ENCODE results near the gene NCLN. TPM values are rescaled to one million over a fixed set of nuclear protein-coding genes. Genes with fewer than 3 reads are reported as not detected.

The NCLN gene
- total and polyA plus RNA-seq, 9 donors: 5.3 to 43.6 (median 22.1) TPM

DNA sequence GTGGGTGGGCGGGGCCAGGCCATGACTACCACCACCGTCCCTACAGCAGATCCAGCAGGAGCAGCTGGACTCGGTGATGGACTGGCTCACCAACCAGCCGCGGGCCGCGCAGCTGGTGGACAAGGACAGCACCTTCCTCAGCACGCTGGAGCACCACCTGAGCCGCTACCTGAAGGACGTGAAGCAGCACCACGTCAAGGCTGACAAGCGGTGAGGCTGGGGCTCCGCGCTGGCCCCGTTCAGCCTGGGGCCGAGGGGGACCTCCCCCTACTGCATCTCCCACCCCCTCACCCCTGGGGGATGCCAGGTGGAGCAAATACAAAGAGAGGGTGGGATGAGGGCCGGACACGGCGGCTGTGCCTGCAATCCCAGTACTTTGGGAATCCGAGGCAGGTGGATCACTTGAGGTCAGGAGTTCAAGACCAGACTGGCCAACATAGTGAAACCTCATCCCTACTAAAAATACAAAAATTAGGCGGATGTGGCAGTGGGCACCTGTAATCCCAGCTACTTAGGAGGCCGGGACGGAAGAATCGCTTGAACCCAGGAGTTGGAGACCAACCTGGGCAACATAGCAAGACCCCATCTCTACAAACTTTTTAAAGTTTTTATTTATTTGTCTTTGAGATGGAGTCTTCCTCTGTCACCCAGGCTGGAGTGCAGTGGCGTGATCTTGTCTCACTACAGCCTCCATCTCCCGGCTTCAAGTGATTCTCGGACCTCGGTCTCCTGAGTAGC is 20.7 kb downstream of the NCLN start:
- H3K36me3 ChIP-seq: no peaks in the 10 kb centered on the region
- 92 to 94% (median 93%) methylated on average over 21 to 28 of the region's 28 CpGs for WGBS, 3 donors
- TF ChIP-seq, protein P1, sequence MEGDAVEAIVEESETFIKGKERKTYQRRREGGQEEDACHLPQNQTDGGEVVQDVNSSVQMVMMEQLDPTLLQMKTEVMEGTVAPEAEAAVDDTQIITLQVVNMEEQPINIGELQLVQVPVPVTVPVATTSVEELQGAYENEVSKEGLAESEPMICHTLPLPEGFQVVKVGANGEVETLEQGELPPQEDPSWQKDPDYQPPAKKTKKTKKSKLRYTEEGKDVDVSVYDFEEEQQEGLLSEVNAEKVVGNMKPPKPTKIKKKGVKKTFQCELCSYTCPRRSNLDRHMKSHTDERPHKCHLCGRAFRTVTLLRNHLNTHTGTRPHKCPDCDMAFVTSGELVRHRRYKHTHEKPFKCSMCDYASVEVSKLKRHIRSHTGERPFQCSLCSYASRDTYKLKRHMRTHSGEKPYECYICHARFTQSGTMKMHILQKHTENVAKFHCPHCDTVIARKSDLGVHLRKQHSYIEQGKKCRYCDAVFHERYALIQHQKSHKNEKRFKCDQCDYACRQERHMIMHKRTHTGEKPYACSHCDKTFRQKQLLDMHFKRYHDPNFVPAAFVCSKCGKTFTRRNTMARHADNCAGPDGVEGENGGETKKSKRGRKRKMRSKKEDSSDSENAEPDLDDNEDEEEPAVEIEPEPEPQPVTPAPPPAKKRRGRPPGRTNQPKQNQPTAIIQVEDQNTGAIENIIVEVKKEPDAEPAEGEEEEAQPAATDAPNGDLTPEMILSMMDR (IDR thresholded peaks at IDR 0.05): no peak
- TF ChIP-seq EP300 (IDR thresholded peaks at IDR 0.05) (no peak), POLR2A (IDR thresholded peaks at IDR 0.05) (no peak)
- intact Hi-C loops (cut with DNase I): no loop called here
- DNase-seq: no peak
- H3K27me3 ChIP-seq: no peaks in the 10 kb centered on the region
- H3K9me3 ChIP-seq: no peaks in the 10 kb centered on the region
- no peak overlapping the region for H3K27ac ChIP-seq
- no peak overlapping the region for H3K4me3 ChIP-seq
- no peaks in the 10 kb centered on the region for H3K4me1 ChIP-seq (ENCODE audit: insufficient read depth)

DNA sequence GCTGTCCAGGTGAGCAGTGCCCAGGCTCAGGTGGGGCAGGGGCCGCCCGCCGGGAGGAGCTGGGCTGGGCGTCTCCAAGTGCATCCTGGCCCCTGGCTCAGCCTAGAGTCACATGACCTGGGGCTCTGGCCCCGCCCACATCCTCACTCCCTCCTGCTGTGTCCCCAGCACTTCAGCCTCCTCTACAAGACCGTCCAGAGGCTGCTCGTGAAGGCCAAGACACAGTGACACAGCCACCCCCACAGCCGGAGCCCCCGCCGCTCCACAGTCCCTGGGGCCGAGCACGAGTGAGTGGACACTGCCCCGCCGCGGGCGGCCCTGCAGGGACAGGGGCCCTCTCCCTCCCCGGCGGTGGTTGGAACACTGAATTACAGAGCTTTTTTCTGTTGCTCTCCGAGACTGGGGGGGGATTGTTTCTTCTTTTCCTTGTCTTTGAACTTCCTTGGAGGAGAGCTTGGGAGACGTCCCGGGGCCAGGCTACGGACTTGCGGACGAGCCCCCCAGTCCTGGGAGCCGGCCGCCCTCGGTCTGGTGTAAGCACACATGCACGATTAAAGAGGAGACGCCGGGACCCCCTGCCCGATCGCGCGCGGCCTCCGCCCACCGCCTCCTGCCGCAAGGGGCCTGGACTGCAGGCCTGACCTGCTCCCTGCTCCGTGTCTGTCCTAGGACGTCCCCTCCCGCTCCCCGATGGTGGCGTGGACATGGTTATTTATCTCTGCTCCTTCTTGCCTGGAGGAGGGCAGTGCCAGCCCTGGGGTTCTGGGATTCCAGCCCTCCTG is 21.9 kb downstream of the NCLN start:
- Histone ChIP-seq H3K27ac (no peak overlapping the region), H3K9me3 (no peaks in the 10 kb centered on the region), H3K36me3 (no peaks in the 10 kb centered on the region), H3K27me3 (no peaks in the 10 kb centered on the region), H3K4me3 (no peak overlapping the region), H3K4me1 (ENCODE audit: insufficient read depth) (no peaks in the 10 kb centered on the region)
- TF ChIP-seq EP300 (IDR thresholded peaks at IDR 0.05) (no peak), POLR2A (IDR thresholded peaks at IDR 0.05) (no peak)
- TF ChIP-seq, protein P1 (IDR thresholded peaks at IDR 0.05): no peak
- intact Hi-C loops (cut with DNase I): no loop called here
- no peak for DNase-seq
- WGBS, 3 donors: 86 to 91% (median 88%) methylated on average over 40 to 43 of the region's 43 CpGs

DNA sequence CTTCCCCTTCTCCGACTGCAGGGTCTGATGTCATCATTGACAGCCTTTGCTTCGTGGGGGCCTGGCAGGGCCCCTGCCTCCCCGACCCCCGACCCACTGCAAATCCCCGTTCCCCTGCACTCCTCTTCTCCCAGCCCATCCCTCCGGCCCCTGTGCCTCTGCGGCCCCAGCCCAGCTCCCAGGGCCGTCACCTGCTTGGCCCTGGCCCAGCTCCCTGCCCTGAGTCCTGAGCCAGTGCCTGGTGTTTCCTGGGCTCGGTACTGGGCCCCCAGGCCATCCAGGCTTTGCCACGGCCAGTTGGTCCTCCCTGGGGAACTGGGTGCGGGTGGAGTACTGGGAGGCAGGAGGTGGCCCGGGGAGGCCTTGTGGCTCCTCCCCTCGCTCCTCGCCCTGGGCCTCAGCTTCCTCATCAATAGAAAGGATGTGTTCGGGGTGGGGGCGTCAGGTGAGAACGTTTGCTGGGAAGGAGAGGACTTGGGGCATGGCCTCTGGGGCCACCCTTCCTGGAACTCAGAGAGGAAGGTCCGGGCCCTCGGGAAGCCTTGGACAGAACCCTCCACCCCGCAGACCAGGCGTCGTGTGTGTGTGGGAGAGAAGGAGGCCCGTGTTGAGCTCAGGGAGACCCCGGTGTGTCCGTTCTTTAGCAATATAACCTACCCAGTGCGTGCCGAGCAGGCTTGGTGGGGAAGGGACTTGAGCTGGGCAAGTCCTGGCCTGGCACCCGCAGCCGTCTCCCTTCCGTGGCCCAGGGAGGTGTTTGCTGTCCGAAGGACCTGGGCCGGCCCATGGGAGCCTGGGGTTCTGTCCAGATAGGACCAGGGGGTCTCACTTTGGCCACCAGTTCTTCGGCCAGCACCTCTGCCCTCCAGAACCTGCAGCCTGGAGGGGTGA is 22.8 kb downstream of the NCLN start:
- no peak overlapping the region for H3K27ac ChIP-seq
- 85 to 89% (median 88%) methylated on average over 33 of the region's 33 CpGs for WGBS, 3 donors
- no peak for DNase-seq
- intact Hi-C loops (cut with DNase I): no loop called here
- TF ChIP-seq EP300 (IDR thresholded peaks at IDR 0.05): no peak
- H3K4me1 ChIP-seq (ENCODE audit: insufficient read depth): no peaks in the 10 kb centered on the region
- H3K9me3 ChIP-seq: no peaks in the 10 kb centered on the region
- H3K36me3 ChIP-seq: no peaks in the 10 kb centered on the region
- H3K4me3 ChIP-seq: no peak overlapping the region
- H3K27me3 ChIP-seq: no peaks in the 10 kb centered on the region

DNA sequence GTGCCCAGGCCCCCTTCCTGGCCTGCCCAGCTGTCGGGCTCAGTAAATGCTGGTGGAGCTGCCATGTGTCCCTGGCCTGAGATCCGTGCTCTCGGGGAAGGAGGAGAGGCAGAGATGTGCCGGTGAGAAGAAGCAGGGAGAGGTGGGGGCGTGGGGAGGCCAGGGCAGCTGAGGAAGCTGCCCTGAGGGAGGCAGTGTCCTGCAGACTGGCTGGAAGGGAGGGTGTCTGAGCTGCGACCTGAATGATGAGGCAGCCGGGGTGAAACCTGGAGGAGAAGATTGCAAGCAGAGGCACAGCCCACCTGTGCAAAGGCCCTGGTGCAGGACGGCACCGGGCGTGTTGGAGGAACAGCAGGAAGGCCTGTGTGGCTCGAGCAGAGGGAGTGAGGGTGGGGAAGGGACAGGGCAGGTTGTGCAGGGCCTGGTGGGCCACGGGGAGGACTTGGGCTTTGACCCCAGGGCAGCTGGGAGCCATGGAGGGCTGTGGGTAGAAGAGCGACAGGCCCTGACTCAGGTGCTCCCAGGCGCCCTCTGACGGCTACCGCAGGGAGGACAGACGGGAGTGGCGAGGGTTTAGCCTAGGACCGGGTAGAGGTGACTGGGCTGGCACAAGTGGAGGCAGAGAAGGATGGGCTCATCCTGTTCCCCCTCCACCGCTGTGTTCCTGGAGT is 24.8 kb downstream of the NCLN start:
- DNase-seq: peak in 1 of 5 donors; percentile 57
- 30 to 33% (median 31%) methylated on average over 19 to 20 of the region's 20 CpGs for WGBS, 3 donors
- no peaks in the 10 kb centered on the region for H3K9me3 ChIP-seq
- no peak overlapping the region for H3K27ac ChIP-seq
- no peaks in the 10 kb centered on the region for H3K36me3 ChIP-seq
- H3K27me3 ChIP-seq: no peaks in the 10 kb centered on the region
- intact Hi-C loops (cut with DNase I): no loop called here
- no peaks in the 10 kb centered on the region for H3K4me1 ChIP-seq (ENCODE audit: insufficient read depth)
- H3K4me3 ChIP-seq: no peak overlapping the region
- no peak for TF ChIP-seq POLR2A (IDR thresholded peaks at IDR 0.05)
- TF ChIP-seq, protein P1 (IDR thresholded peaks at IDR 0.05): peak in 2 of 3 donors; percentile 20 to 22
